Inflammatory macrophage treated with lipopolysaccharide for 4 hours (primary cell): ENCODE results near the gene PLK2.

Experiments used
- DNase-seq: peaks from one replicate; pipeline ENCODE4 v3.0.0-alpha.2; 2020

The PLK2 gene

DNA sequence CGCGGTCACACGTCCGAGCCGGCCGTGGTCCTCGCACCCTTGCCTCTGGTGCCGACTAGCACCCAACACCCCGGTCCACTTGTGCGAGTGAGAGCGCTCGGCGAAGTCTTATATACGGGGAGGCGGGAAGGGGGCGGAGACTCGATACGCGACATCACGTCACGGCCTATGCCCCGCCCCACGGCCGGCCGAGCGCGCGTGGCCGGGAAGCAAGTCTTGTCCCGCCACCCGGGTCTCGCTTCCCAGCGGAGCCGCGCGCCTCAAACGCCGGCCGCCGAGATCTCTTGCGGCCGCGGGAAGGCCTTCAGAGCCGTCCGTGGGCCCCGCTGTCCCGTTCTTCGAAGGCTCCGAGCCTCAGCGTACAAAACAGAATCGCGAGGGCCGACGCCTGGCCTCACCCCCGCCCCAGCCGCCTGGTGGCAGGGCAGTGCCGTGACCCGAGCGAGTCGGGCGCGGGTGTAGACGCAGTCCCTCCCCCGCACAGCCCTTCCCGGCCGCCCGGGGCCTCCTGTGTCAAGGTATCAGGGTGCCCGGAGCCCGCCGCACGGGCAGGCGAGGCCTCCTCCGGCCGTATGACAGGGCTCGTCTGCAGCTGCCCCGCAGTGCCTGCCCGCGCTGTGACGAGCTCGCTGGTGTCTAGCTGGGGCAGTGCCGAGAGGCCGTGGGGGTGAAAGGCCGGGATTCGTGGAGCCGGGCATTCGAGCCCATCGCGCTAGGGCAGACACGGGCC, at the start of gene PLK2:
Gene PLK2 (minus strand): TSS at position 85 of the 730 bp plus-strand sequence. CDS start 127 bp downstream, outside the sequence.
- peak; percentile 89 for DNase-seq

DNA sequence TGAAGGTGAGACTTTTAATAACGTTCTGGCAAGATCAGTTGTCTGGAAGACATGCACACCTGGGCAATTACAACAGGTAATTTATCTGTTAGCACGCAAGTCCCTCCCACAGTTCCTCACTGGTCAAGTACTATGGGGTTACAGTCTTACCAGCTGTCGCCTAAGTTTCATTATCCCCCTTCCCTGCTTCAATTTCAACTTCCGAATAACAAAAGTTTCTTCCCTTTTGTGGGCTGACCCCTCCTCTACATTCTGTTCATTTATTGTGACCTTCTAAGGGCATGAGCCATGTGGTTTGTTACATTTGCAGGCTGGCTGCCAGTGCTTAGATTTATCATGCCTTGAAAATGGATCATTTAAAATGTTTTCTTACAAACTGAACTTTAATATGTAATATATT, 47.8 kb upstream of the PLK2 start:
- no peak for DNase-seq

DNA sequence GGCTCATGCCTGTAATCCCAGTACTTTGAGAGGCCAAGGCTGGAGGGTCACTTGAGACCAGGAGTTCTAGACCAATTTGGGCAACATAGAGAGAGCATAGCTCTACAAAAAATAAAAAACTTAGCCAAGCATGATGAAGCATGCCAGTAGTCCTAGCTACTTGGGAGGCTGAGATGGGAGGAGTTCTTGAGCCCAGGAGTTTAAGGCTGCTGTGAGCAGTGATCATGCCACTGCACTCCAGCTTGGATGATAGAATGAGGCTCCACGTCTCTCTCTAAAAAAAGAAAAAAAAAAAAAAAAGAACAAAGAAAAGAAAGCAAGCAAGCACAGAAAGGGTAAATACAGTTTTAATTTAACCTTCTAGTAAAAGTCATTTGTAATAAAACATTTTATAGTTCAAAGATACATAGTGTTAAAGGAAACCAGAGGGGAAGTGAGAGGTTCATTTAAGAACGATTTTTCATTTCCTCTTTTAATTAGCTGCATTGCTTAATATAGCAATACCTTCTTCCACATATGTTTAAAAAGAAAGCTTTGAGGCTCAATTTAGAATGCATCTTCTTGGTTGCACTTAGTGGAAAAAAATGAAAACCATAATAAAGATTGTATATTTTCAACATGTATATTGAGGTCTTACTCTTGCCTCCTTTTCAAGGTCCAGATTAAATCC, 46.2 kb upstream of the PLK2 start:
- peak; percentile 54 for DNase-seq

DNA sequence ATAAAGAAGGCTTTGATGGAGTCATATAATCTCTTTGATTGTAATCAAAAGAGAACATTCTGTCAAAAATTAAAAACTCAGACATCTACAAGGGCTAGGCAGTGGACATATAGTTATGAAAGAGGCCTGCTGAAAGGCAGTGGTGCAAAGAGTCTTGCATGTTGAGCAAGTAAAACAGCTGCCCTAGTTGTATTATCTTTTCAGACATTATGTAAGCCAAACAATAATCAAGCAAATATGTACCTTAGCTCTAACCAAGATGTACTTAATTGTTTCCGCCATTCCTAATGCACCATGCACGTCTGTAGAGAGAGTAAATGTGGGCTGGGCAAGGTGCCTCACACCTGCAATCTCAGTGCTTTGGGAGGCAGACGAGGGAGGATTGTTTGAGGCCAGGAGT, 45.6 kb upstream of the PLK2 start:
- peak; percentile 27 for DNase-seq

DNA sequence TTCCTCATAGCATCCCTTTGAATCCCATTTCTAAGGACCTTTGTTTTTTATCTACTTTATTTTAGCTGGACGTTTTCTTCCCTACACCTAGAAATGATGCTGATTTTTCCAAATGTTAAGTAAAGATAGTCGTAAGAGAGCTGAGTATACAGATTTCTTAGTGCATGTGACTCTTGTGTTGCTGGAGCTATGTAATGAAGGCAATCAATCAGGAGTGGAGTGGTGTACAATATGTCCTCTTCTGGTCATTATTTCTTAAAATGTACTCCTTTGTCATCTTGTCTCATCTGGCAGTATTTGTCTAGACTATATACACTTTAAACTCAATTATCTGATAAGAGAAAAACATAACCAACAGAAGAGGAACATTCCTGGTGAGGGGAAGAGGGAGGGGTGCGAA, 44.9 kb upstream of the PLK2 start:
- no peak for DNase-seq

DNA sequence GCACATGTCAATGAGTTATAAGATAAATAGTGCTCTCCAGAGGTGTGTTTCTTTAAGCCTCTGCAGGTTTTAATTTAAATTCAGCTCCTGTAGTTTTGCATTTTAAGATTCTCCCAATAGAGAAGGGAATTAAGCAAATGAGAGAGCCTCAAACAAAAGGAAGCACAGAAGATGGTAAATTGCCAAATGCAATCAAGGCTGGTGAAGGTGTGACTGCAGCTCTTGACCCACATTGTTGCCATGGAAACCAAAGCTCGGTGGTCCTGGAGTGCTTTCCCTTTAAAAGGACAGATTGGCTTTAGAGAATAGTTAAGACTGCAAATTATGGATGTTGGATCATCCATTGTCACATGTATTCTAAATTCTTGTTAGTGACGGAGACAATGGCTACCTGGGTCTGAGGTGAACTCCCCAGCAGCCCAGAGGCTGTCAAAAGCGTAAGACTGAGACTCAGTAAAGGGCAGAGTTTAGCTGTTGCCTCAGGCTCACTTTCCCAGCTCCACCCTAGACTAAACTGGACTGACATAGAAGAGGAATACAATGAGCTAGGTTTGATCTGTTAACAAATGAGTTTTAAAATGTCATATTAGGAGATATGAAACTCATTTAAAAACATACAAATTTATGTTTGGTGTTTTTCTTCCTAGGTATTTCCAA, 43.6 kb upstream of the PLK2 start:
- no peak for DNase-seq

DNA sequence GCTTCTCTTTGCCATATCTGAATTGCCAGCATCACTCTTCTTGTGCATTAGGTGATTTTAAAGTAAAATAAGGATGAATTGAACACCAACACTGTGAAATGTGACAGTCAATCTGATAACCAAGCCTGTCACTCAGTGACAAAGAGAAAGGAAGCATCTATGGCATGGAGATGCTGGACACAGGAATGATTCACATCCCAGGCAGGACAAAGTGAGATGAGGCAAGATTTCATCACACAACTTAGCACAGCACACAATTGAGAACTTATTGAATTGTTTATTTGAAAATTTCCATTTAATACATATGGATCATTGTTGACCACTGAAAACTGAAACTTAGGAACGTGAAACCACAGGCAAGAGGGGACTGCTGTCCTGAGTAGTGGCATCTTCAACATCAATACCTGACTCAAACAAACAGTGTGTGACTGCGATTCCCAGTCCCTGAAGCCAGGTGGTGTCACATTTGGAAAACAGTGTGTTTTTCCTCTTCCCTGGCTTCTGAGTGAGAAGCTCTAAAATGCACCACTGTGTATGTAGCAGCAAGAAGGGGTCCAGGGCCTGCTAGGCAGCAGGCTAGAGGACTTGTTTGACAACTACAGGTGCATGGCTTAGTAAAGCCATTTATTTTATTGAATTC, 42.0 kb upstream of the PLK2 start:
- DNase-seq, result no peak

DNA sequence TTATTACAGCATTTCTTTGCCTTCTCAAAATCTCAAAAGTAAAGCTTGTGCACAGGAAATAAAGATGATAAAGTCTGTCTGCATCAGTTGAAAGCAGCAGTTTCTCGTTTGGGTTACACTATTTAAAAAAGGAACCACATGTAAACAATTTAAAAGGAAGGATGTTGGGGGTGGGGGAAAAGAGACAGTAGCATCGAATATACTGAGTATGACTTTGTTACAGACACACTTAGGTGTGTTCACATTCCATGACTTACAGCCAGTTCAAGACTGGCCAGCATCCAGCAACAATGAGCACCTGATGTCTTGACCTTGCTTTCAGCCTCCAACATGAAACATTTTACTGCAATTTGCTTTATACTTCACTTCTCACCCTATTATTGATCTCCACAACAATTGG, 40.1 kb upstream of the PLK2 start:
- DNase-seq, result no peak

DNA sequence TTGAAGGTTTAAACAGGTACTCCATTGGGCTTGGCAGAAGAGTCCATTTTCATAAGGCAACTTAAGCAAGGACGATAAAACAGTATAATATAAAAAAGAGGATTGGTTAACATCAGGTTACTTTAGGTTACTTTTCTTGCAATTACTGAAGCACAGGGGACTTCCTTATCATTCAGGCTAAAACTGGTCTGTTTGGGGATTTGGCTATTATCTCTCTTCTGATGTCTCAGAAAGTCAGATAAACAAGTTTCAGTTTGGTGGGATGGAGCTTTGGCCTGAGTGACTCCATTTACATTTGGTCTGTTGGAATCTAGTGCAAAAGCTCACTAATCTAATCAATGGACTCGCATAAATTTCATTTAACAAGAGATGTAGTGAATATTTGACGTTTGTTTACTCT, 39.3 kb upstream of the PLK2 start:
- DNase-seq, result no peak

DNA sequence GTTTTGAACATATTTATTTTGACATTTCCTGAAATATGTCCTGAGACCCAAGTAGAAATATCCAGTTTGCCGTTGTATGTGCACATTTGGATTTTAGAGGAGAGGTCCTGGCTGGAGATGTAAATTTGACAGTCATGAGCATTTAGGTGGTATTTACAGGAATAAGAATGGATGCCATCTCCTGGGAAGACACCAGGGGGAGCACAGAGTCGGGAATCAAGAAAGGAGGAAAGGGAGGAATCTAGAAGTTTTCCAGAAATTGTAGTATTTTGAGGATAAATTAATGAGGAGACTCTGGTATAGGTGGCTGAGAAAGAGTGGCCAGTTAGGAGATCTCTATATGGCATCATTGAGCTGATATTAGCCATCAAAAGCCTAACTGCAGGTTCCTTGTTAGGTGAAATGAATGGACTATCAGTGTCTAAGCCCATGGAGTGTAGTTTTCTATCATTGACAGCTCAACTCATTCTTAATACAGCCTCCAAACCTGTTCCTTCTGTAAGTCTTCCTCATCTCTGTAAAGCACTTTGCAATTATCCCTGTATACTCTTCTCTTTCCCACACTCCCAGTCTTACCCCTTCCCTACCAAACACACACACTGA, 38.6 kb upstream of the PLK2 start:
- DNase-seq, result no peak

DNA sequence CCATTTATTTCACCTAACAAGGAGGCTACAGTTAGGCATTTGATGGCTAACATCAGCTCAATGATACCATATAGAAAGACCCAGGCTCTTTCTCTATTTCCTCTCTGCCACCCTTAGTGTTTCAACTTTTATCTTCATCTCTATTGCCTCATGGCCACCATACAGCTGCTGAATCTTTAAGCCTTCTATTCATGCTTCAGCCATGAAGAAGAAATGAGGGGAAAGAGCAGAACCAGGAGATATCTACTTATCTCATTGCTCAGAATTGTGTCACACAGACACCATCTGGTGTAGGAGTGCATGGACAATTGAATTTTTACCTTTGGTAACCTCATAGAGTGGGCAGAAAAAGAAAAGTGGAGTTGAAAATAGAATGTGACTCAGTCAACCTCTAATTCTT, 38.0 kb upstream of the PLK2 start:
- no peak for DNase-seq

DNA sequence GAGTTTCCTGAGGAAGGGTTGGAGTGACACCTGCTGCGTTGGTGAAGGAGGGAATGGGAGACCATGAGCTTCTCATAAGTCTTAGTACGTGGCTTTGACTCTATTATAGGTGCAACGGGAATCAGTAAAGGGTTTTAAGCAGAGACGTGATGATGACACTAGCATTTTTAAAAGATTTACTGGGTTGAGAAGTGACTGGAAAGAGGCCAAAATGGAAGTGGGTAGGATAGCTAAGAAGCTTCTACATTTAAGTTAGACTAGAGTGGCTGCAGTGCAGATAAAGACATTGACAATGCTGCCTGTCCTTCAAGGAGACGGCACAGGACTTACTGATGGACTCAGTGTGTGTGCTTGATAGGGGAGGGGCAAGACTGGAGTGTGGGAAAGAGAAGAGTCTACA, 37.5 kb upstream of the PLK2 start:
- DNase-seq, result no peak

DNA sequence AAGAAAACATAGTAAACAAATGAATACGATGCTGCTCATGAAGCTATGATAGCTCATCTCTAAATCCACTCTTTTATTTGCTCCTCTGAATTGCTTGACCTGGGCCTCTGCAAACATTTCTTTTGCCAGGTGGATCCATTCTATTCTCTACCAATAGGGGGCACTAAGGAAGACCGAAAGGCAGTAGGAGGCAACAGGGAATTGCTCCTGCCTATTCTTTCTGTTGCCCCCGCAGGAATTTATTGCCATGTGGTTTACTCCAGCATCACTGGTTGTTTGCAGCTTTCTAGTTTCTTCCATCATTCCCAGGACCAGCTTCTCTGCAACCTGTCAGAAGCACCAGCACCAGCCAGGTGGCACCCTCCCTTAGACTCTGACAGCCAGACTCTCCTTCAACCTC, 36.6 kb upstream of the PLK2 start:
- DNase-seq, result no peak

DNA sequence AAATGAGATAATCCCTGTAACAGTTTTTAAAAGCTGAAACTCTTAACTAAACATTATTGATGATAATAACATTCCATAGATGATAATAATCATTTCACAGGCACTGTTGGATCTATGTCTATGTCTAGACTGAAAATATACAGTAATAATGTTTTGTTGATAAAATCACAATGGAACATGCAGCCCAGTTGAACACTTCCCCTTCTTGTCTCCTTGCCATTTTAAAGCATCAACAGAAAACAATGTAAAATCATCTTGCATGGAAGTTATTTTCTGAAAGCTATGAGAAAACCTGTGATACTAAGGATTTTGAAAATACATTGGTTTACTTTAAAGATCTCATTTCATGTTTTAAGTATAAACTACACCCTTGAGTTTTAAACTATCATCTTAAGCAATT, 33.3 kb upstream of the PLK2 start:
- DNase-seq, result no peak

DNA sequence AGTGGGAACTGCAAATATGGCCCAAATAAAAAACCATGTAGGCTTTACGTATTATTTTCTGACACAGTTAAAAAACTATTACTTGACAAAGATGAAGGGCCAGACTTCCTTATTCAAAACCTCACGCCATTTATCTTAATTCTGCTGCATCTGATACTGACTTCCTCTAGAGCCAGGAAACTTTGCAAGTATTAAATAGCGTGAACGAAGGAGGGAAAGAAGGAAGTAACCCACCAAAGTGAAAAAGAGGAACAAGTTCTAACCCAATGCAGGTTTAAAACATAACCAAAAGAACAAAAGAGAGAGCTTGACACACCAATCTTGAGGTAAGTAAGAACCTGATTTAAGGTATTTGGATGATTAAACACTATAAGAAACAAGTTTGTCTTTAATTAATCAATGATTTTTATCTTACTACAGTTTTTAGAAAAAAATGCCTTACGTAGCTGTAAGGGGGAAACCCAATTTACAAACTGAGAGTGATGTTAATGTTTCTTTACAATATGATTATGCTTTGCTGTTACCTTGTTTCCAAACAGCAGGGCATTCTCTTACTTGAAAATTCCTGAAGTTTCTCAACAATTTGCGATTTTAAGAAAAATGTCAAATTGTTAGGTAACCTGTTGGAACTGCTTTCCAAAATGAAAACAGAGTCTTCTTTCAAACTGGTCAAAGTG, 31.5 kb upstream of the PLK2 start, which contains the start of gene GAPT:
Gene GAPT (plus strand): TSS at position 220 of the 677 bp plus-strand sequence. CDS start 3,102 bp downstream, outside the sequence.
- peak; percentile 78 for DNase-seq

DNA sequence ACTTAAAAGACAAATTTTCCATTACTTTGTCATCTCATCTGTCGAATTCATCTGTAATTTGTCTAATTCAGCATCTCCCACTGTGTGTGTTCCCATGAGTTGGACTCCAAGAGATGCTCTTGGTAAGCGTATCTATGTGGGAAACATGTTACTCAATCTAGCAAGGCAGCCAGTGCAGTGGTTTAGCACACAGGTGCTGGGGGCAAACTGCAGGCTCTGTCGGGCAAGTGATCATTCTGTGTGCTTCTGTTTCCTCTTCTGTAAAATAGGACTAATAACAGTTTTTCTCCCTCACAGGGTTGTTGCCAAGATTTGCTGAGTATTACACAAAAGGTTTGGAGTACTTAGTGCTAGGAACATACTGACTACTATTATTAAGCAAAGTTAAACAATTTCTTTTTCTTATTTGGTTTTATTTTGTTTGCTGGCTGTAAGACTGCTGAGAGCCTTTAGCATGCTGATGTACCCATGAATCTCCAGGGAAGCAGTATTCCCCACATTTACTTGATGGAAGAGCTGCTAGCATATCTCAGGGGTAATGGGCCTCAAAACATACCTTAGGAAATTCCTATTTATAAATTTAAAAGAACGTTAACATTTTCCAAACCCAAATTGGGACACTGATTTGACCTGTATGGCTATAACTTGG, 30.6 kb upstream of the PLK2 start:
- DNase-seq, result no peak

DNA sequence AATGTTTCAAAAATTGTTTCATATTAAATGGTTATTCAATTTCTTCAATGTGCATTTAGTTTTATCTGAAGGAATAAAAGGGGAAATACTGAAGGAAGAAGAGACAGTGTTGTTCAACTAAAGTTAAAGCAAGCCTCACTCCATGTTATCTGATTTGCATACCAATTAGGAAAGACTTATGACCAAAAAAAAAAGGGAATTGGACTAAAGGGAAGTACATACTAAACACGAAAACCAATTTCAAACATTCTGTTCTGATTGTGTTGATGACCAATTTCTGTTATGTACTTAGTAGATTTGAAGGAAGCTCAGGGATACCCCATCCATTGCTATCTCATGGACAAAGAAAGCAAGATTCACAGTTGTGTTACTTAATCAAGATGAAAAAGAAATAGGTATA, 26.4 kb upstream of the PLK2 start:
- DNase-seq, result peak; percentile 89

DNA sequence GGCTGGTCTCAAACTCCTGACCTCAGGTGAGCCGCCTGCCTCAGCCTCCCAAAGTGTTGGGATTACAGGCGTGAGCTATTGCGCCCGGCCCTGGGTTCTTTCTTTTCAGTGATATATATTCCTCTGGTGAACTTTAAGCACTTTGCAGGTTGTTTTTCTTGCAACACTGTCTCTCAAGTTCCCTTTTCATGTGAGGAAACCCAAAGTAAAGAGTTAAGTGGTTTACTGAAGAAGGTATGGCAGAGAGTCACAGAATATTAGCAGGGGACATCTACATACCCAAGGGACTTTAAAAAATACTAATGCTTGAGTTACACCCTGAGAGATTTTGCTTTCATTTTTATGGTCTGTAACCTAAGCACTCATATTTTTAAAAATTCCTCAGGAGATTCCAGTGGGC, 24.6 kb upstream of the PLK2 start:
- no peak for DNase-seq

DNA sequence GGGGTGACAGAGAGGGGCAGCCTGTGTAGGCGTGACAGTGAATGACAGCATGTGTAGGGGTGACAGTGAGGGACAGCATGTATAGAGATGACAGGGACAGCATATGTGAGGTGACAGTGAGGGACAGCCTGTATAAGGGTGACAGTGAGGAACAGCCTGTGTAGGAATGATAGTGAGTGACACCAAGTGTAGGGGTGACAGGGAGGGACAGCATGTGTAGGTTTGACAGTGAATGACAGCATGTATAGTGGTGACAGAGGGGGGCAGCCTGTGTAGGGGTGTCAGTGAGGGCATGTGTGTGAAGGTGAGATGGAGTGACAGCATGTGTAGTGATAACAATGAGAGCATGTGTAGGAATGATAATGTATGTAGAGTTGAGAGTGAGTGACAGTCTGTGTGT, 22.6 kb upstream of the PLK2 start:
- DNase-seq, result no peak

DNA sequence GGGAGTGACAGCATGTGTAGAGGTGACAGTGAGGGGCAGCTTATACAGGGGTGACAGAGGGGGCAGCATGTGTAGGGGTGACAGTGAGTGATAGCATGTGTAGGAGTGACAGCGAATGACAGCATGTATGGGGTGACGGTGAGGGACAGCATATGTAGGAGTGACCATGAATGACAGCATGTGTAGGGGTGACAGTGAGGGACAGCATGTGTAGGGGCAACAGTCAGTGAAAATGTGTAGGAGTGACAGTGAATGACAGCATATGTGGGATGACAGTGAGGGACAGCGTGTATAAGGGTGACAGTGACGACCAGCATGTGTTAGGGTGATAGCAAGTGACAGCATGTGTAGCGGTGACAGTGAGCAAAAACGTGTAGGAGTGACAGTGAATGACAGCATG, 21.9 kb upstream of the PLK2 start:
- no peak for DNase-seq

DNA sequence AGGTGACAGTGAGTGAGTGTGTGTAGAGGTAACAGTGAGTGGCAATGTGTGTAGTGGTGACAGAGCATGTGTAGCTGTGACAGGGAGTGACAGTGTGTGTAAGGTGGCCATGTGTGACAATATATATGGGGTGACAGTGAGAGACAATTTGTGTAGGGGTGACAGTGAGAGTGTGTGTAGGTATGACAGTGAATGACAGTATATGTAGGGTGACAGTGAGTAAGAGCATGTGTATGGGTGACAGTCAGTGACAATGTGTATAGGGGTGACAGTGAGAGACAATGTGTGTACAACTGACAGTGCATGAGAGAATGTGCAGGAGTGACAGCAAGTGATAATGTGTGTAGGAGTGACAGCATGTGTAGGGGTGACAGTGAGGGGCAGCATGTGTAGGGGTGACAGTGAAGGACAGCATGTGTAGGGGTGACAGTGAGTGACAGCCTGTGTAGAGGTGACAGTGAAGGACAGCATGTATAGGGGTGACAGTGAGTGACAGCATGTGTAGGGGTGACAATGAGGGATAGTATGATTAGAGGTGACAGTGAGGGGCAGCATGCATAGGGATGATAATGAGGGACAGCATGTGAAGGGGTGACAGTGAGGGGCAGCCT, 21.3 kb upstream of the PLK2 start:
- DNase-seq, result no peak
